Natural killer cell (primary cell): ENCODE measurements around the gene C6orf52. TPM values are rescaled to one million over a fixed set of nuclear protein-coding genes. Genes with fewer than 3 reads are reported as not detected.

Source experiments
- ATAC-seq, 3 donors: fragments of 150-1000 bp in 2 of 3; fragments of 200-7000 bp in 1 of 3; cut with Tn5 transposase; 1 replicate in 1 of 3; 2 replicates in 2 of 3; pipeline ENCODE4 v1.10.0; 2021; ENCODE audit warnings: mild to moderate bottlenecking in 2 of 3, moderate library complexity in 2 of 3
- DNase-seq, 2 donors: peaks; one replicate each; pipeline versions ENCODE4 v3.0.0 to v3.0.0-alpha.2; 2013 to 2021; ENCODE audit warnings: mixed read lengths in 1 of 2
- H3K27ac ChIP-seq: one replicate; pipeline ENCODE4 v1.5.1; 2013; ENCODE audit warnings: mild to moderate bottlenecking, low read length
- H3K27me3 ChIP-seq: one replicate; pipeline ENCODE4 v1.6.1; 2013; ENCODE audit warnings: low read length; ENCODE audit not compliant: control insufficient read depth, insufficient read depth
- H3K36me3 ChIP-seq: one replicate; pipeline ENCODE4 v1.6.1; 2013; ENCODE audit warnings: low read length; ENCODE audit not compliant: control insufficient read depth, insufficient read depth
- H3K4me1 ChIP-seq: one replicate; pipeline ENCODE4 v1.6.1; 2013; ENCODE audit warnings: low read length; ENCODE audit not compliant: control insufficient read depth, insufficient read depth
- H3K4me3 ChIP-seq: one replicate; pipeline ENCODE4 v1.5.1; 2013; ENCODE audit warnings: low read length
- H3K9me3 ChIP-seq: one replicate; pipeline ENCODE4 v1.6.1; 2013; ENCODE audit warnings: low read length; ENCODE audit not compliant: control insufficient read depth, insufficient read depth
- H3K27ac Mint-ChIP-seq, 2 donors: one replicate each; pipeline ENCODE4 v1.8.0; 2022; ENCODE audit warnings: mild to moderate bottlenecking in 2 of 2, mixed read lengths in 2 of 2, moderate library complexity in 1 of 2
- H3K27me3 Mint-ChIP-seq, 2 donors: one replicate each; pipeline ENCODE4 v1.8.0; 2022; ENCODE audit warnings: low read depth in 2 of 2, mixed read lengths in 2 of 2
- H3K36me3 Mint-ChIP-seq: one replicate; pipeline ENCODE4 v1.8.0; 2022; ENCODE audit warnings: mixed read lengths
- H3K4me1 Mint-ChIP-seq, 2 donors: one replicate each; pipeline ENCODE4 v1.8.0; 2022; ENCODE audit warnings: mixed read lengths in 2 of 2
- H3K4me3 Mint-ChIP-seq: one replicate; pipeline ENCODE4 v1.8.0; 2022; ENCODE audit warnings: mild to moderate bottlenecking, moderate library complexity, mixed read lengths
- H3K9me3 Mint-ChIP-seq, 2 donors: one replicate each; pipeline ENCODE4 v1.8.0; 2022; ENCODE audit warnings: mixed read lengths in 2 of 2
- CTCF ChIP-seq: fragments of 200-600 bp; IDR thresholded peaks from one replicate; pipeline ENCODE4 v1.8.0; 2022; ENCODE audit warnings: antibody characterized with exemption
- WGBS: methylation state at CpG from one replicate; pipeline ENCODE4 v1.1.7; 2013; ENCODE audit warnings: missing lambda C conversion rate; ENCODE audit not compliant: insufficient coverage; 5-methylcytosine and 5-hydroxymethylcytosine counted together
- intact Hi-C: fragments of 100-400 bp; cut with micrococcal nuclease; formaldehyde crosslinking; loops from one replicate; pipeline ENCODE4 v1.14.2; 2022
- total RNA-seq, 4 donors: library from RNA; stranded (reverse); fragments of 120-200 nt in 1 of 4; gene quantifications; one replicate each; pipeline versions ENCODE4 v1.2.3 to v1.2.4, GENCODE V29; 2013 to 2022

C6orf52 gene
- total RNA-seq, 3 donors from 2014 or later (not counting 1 experiment from before 2014, with no cell fraction given), result 0.58 to 0.91 TPM; not detected in 1

GRCh38 chr6:10740061-10740460, 45.6 kb upstream of the C6orf52 start:
- no peak for TF ChIP-seq CTCF
- intact Hi-C loops, result no loop called here
- ATAC-seq, result no peak
- no peaks in the 10 kb centered on the region for H3K4me1 ChIP-seq
- no peak for DNase-seq
- no peak overlapping the region for H3K27ac ChIP-seq
- H3K27me3 ChIP-seq, result no peaks in the 10 kb centered on the region
- no peak overlapping the region for H3K4me3 Mint-ChIP-seq
- H3K36me3 ChIP-seq, result no peaks in the 10 kb centered on the region
- H3K27me3 Mint-ChIP-seq, result peaks cover 19 to 26% of the 10 kb centered on the region in 2 donors
- H3K9me3 ChIP-seq, result no peaks in the 10 kb centered on the region
- no peak overlapping the region for H3K4me3 ChIP-seq
- no peak overlapping the region for H3K27ac Mint-ChIP-seq
- H3K36me3 Mint-ChIP-seq, result no peaks in the 10 kb centered on the region
- no peaks in the 10 kb centered on the region for H3K4me1 Mint-ChIP-seq
- no peaks in the 10 kb centered on the region for H3K9me3 Mint-ChIP-seq

GRCh38 chr6:10736731-10737130, 42.3 kb upstream of the C6orf52 start:
- no peaks in the 10 kb centered on the region for H3K9me3 ChIP-seq
- DNase-seq, result no peak
- TF ChIP-seq CTCF, result no peak
- H3K36me3 ChIP-seq, result no peaks in the 10 kb centered on the region
- H3K4me3 ChIP-seq, result no peak overlapping the region
- H3K4me1 Mint-ChIP-seq, result peaks cover 16% of the 10 kb centered on the region in 2 donors
- H3K4me3 Mint-ChIP-seq, result no peak overlapping the region
- ATAC-seq, result no peak
- H3K27ac Mint-ChIP-seq, result no peak overlapping the region
- H3K27me3 ChIP-seq, result peaks cover 4% of the 10 kb centered on the region
- no peak overlapping the region for H3K27ac ChIP-seq
- H3K4me1 ChIP-seq, result peaks cover 15% of the 10 kb centered on the region
- intact Hi-C loops, result no loop called here
- H3K9me3 Mint-ChIP-seq, result no peaks in the 10 kb centered on the region
- peaks cover 21 to 35% of the 10 kb centered on the region in 2 donors for H3K27me3 Mint-ChIP-seq
- 94% methylated on average over 2 of the region's 2 CpGs for WGBS
- no peaks in the 10 kb centered on the region for H3K36me3 Mint-ChIP-seq

GRCh38 chr6:10733863-10734262, 39.4 kb upstream of the C6orf52 start:
- DNase-seq (no peak), ATAC-seq (no peak)
- Histone ChIP-seq H3K4me1 (peaks cover 15% of the 10 kb centered on the region), H3K27me3 (peaks cover 4% of the 10 kb centered on the region), H3K9me3 (no peaks in the 10 kb centered on the region), H3K4me3 (no peak overlapping the region), H3K27ac (no peak overlapping the region), H3K36me3 (no peaks in the 10 kb centered on the region)
- Mint-ChIP-seq H3K4me1 (peaks cover 16% of the 10 kb centered on the region in 2 donors), H3K36me3 (no peaks in the 10 kb centered on the region), H3K27ac (peak overlapping the region in 1 of 2 donors; percentile 71), H3K27me3 (peaks cover 26 to 45% of the 10 kb centered on the region in 2 donors), H3K4me3 (no peak overlapping the region), H3K9me3 (no peaks in the 10 kb centered on the region)
- no peak for TF ChIP-seq CTCF
- WGBS, result 98% methylated on average over 3 of the region's 3 CpGs
- intact Hi-C loops, result loop anchor here (1.0 to 2.0 kb wide), 4 partner anchors 13 to 39 kb away; partner anchors contain the start of genes C6orf52, PAK1IP1 and TMEM14B

GRCh38 chr6:10733151-10733715, 38.8 kb upstream of the C6orf52 start:
- Mint-ChIP-seq H3K4me3 (peak overlapping the region; percentile 67), H3K27ac (peak overlapping the region; percentile 60 to 71), H3K9me3 (no peaks in the 10 kb centered on the region), H3K36me3 (no peaks in the 10 kb centered on the region), H3K4me1 (peaks cover 17 to 19% of the 10 kb centered on the region in 2 donors), H3K27me3 (peaks cover 24 to 41% of the 10 kb centered on the region in 2 donors)
- TF ChIP-seq CTCF, result no peak
- intact Hi-C loops, result loop anchor here (1.0 to 2.0 kb wide), 4 partner anchors 14 to 38 kb away; partner anchors contain the start of genes C6orf52, PAK1IP1 and TMEM14B
- 62% methylated on average over 17 of the region's 17 CpGs for WGBS
- peak; percentile 88 to 98 (median 91) for ATAC-seq
- Histone ChIP-seq H3K27me3 (peaks cover 4% of the 10 kb centered on the region), H3K4me1 (peaks cover 15% of the 10 kb centered on the region), H3K27ac (no peak overlapping the region), H3K4me3 (no peak overlapping the region), H3K9me3 (no peaks in the 10 kb centered on the region), H3K36me3 (no peaks in the 10 kb centered on the region)
- DNase-seq, result peak; percentile 62 to 79
